ENCODE data around the gene DCDC2.
"Not testable (repeated sequence)": the region's sequence is repeated elsewhere in the genome, so short reads cannot be mapped to it uniquely, and the experiment has no call there.

Gene DCDC2

DNA sequence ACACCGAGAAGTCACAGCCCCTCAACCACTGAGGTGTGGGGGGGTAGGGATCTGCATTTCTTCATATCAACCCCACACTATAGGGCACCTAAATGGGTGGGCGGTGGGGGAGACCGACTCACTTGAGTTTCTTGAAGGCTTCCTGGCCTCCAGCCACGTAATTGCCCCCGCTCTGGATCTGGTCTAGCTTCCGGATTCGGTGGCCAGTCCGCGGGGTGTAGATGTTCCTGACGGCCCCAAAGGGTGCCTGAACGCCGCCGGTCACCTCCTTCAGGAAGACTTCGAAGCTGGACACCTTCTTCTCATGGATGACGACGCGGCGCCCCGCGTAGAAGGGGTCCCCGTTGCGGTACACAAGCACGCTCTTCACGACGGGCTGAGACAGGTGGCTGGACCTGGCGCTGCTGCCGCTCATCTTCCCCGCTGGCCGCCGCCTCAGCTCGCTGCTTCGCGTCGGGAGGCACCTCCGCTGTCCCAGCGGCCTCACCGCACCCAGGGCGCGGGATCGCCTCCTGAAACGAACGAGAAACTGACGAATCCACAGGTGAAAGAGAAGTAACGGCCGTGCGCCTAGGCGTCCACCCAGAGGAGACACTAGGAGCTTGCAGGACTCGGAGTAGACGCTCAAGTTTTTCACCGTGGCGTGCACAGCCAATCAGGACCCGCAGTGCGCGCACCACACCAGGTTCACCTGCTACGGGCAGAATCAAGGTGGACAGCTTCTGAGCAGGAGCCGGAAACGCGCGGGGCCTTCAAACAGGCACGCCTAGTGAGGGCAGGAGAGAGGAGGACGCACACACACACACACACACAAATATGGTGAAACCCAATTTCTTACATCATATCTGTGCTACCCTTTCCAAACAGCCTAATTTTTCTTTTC lies at the start of gene DCDC2:
DCDC2 (minus strand) TSS at position 724 of the 883 bp plus-strand sequence; CDS start at position 415, 309 bp downstream.
- DNase-seq, result no peak

DNA sequence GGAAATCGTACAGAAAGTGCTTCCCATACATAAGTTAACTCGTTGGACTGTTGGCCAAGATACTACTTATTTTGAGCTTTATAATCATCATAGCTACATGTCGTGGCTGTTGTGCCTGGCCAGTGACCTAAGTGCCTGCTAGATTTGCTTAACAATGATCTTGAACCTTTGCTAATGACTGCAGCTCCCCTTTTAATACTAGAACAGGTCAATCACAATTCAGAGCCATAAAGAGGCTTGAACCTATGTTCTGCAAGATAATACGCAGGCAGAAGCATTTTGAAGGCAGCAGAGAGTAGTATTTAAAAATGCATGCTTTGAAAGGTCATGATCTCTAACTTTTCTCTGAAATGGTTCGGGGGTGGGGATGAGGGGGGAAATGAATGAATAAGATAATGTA lies 47.4 kb upstream of the DCDC2 start:
- DNase-seq, result no peak

DNA sequence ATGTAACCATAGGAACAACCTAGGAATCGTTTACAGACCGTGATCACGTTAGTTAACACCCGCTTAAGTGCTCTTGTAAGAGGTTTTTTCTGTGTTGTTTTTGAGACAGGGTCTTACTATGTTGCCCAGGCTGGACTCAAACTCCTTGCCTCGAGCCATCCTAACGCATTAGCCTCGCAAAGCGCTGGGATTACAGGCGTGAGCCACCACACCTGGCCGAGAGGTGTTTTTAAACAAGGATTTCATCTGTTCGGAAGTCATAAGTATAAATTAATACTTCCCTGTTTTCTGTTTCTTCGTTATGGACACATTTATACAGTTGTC lies 45.6 kb upstream of the DCDC2 start:
- no peak for DNase-seq

- DNase-seq, result peak; percentile 40
These were observed 45.0 kb upstream of the DCDC2 start, which contains the start of gene MRS2 for GRCh38 chr6:24402697-24403500. TSS of gene MRS2 (plus strand) at chr6:24402936. CDS start at chr6:24403047, 111 bp downstream.

DNA sequence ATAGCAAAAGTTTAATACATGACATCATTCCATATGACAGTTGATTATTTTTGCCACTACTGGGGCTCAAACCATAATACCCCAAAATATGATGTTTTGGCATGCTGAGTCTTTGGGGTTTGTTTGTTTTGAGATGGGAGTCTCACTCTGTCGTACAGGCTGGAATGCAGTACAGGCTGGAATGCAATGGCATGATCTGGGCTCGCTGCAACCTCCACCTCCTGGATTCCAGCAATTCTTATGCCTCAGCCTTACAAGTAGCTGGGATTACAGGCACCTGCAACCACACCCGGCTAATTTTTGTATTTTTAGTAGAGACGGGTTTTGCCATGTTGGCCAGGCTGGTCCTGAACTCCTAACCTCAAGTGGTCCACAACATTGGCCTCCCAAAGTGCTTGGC lies 43.6 kb upstream of the DCDC2 start:
- DNase-seq, result no peak

GRCh38 chr6:24400045-24401039 lies 42.5 kb upstream of the DCDC2 start:
- not testable (repeated sequence) for DNase-seq

DNA sequence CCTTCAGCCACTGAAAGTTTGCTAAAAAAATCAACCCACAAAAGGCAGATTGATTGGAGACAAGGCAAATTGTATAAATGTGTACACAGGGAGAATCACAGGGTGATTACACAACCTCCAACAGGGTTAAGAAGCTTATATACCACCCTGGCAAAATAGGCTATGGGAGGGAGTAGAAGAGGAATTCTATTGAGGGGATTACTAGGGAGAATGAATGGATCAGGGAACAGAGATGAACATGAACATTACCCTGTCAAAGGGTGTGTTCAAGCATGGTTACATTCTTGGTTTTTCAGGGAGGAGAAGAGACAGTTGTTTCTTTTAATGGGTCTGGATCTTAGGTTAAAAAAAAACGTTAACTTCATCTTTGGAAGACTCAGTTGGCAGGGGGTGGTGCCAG lies 39.8 kb upstream of the DCDC2 start:
- DNase-seq, result no peak

GRCh38 chr6:24396824-24397223 lies 39.0 kb upstream of the DCDC2 start:
- no peak for DNase-seq

DNA sequence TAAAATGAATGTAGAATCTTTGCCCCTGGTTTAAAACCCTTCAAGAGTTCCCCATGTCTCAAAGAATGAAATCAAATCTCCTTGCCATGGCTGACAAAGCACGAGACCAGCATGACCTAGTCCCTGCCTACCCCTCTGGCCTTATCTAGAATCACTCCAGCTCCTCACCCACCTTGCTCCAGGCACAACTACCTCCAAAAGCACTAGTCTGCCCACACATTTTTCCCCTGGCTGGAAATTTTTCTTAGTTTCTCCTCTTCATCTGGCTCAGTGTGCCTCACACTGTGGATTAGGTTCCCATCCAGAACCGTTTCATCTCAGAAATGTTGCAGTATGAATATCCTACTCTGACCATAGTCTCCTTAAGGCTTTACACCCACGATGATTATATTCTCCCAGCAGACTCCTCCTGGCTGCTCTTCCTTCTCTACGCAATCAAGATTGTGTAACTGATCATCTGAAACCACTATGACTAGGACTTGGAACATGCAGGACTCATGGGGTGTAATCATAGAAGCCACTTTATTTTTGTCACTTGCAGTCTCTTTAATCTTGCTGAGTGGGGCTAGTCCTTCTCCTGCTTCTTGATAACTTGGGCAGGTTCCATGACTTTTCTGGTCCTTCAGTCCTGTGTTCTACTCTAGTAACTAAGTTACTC lies 37.0 kb upstream of the DCDC2 start:
- DNase-seq, result no peak

GRCh38 chr6:24394061-24394779 lies 36.4 kb upstream of the DCDC2 start:
- no peak for DNase-seq

GRCh38 chr6:24391756-24392405 lies 34.0 kb upstream of the DCDC2 start:
- DNase-seq, result no peak

DNA sequence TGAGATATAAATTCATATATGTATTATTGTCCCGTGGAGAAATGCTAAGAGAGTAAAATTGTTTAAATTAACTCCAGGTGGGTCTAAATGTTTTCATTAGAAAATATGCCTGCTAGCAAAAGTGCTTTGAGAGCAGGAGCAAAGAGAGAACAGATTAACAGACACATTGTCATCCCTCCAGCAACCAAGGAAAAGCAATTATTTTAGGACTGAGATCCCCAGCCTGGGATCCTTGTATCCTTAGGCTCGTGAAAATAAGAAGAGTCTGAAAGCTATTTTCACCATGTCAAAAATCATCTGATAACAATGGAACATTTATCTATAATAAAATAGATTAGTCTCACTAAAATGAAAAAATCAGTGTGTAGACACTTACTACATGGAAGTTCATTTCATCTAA lies 33.3 kb upstream of the DCDC2 start:
- no peak for DNase-seq

- DNase-seq, result no peak
These were observed 30.0 kb upstream of the DCDC2 start for GRCh38 chr6:24387818-24388217.

- no peak for DNase-seq
These were observed 27.8 kb upstream of the DCDC2 start for GRCh38 chr6:24385536-24386269.

- DNase-seq, result not testable (repeated sequence)
These were observed 26.7 kb upstream of the DCDC2 start for GRCh38 chr6:24384369-24385130.

DNA sequence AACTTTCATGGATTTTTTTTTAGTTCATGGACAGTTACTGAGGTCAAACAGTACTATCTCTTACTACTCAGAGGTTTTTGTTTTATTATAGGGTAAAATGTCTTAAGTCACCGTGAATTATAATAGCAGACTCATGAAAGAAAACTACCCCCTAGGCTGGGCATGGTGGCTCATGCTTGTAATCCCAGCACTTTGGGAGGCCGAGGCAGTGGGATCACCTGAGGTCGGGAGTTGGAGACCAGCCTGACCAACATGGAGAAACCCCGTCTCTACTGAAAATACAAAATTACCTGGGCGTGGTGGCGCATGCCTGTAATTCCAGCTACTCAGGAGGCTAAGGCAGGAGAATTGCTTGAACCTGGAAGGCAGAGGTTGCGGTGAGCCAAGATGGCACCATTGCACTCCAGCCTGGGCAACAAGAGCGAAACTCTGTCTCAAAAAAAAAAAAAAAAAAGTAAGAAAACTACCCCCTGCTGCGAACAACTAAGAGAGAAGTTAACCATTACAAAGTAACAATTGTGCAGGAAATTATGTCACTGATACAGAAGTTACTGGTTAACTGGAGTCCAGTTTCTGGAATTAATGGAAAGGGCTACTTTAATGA lies 25.1 kb upstream of the DCDC2 start:
- not testable (repeated sequence) for DNase-seq

DNA sequence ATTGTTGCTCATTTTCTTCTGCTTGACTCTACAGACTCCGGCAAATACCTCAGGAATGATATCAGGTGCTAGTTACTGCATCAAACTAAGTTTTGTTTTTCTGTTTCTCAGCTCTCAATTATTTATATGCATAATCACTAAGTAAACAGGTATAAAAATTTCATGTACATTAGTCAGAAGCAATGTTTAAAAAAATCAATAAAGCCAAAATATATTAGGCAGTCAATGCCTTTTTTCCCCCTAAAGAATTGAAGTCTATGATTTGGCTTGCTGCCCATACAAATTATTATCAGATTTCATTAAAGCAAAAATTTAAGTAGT lies 24.3 kb upstream of the DCDC2 start:
- DNase-seq, result no peak

DNA sequence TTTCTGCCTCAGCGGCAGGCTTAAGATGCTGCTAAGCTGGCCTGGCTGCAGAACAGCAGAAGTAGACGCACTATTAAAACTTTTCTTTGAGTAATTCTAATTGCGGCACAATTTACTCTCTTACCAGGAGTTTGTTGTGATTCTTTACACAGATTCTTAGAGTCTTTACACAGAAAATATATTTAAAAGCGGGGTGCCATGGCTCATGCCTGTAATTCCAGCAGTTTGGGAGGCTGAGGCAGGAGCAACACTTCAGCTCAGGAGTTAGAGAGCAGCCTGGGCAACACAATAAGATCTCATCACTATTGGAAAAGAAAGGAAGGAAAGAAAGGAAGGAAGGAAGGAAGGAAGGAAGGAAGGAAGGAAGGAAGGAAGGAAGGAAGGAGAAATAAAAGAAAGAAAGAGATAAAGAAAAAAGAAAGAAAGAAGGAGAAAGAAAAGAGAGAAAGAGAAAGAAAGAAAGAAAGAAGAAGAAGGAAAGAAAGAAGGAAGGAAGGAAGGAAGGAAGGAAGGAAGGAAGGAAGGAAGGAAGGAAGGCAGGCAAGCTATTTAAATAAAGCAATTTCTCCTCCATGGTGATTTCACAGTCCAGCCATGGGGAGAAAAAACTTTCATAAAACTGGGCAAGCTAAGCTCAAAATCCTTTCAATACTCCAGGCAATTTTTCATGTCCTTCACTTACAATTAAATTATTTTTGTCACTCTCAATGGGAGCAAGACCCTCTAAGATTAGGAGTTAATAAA lies 23.8 kb upstream of the DCDC2 start:
- DNase-seq, result no peak

Measured in NK-92 treated with Interleukin-12 subunit alpha and Interleukin-12 subunit beta, amount 100 ng/mL, for 24 hours (cell line).